Activated T-cell treated with anti-CD3 and anti-CD28 coated beads for 1 hour (primary cell): Measurements from ENCODE around the gene MRPS25.

Source experiments
- DNase-seq: peaks from one replicate; pipeline ENCODE4 v3.0.0-alpha.2; 2020; ENCODE audit warnings: low read depth

MRPS25 gene

GRCh38 chr3:15064835-15065549 lies at the start of gene MRPS25:
Gene MRPS25, minus strand, starts transcription at chr3:15065315. Its CDS starts 121 bp downstream, at chr3:15065194.
- DNase-seq, result peak; percentile 84

- no peak for DNase-seq
Measured at GRCh38 chr3:15113884-15114283, 48.8 kb upstream of the MRPS25 start.

GRCh38 chr3:15113471-15113870 lies 48.4 kb upstream of the MRPS25 start:
- no peak for DNase-seq

- no peak for DNase-seq
Measured at GRCh38 chr3:15112011-15112410, 46.9 kb upstream of the MRPS25 start.

DNA sequence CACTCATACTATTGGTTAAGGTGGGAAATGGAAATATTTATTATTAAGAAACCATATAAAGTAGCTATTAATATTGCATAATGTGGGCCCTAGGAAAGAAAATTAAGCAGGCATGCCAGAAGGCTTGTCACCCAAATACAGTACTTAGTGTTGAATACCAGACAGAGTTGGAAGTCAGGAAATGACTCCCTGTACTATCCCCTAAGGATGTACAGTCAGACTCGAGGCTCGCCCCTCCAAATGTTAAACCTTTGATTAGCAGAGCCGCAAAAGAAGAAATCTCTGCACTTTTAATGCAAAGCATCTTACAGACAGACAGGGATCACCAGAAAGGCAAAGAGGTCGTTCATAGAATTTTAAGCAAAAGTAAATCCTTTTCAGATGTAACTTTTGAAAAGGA lies 45.1 kb upstream of the MRPS25 start:
- no peak for DNase-seq

GRCh38 chr3:15108869-15109268 lies 43.8 kb upstream of the MRPS25 start:
- DNase-seq, result no peak

GRCh38 chr3:15108082-15108545 lies 43.0 kb upstream of the MRPS25 start:
- DNase-seq, result peak; percentile 62

DNA sequence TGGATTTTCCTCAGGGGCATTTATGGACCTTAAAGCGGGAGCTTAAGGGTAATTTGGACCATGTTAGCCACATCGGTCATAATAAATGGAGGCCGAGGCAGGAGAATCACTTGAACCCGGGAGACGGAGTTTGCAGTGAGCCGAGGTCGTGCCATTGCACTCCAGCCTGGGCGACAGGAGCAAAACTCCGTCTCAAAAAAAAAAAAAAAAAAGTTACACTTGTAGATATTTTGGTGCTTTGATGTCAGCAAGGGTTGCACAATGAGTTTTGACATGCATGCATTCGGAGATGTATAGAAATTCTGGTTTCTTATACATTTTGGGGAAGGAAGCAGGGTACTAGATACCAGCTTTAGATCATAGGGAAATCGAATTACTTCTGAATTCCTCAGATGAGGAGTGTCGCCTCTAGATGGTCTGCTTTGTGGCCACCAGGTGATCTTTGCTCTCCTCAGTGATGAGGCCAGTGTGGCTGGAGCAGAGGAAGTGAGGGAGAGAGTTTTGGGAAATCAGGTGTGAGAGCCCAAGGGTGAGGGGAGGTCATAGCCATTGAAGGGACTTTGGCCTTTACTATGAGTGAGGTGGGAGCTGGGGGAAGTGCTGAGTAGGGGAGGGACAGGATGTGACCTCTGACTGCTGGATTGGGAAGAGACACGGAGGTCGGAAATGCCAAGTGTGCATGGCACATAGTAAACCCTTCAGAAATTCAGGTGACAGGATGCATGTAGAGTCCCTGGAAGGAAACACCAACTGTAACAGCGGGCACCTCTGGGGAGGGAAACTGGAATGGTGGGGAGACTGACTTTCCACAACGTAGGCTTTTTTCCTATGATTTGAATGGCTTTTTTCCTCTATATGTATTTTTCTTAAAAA lies 42.2 kb upstream of the MRPS25 start:
- no peak for DNase-seq

DNA sequence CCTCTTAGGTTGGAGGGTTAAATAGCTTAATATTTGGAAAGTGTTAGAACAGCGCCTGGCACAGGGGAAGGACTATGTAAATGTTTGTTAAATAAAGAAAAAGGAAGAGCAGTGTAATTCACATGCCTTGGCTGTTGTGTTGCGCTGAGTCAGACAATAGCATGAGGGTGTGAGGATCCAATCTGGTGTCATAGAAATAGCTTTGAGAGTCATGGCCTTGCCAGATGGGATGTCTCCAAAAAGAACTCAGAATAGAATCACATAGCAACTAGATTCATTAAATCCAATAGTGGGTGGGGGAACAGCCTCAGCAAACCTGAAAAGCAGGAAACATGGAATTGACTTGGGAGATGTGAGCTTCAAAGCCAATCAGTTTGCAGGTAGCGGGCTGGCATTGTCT lies 37.7 kb upstream of the MRPS25 start:
- DNase-seq, result no peak

DNA sequence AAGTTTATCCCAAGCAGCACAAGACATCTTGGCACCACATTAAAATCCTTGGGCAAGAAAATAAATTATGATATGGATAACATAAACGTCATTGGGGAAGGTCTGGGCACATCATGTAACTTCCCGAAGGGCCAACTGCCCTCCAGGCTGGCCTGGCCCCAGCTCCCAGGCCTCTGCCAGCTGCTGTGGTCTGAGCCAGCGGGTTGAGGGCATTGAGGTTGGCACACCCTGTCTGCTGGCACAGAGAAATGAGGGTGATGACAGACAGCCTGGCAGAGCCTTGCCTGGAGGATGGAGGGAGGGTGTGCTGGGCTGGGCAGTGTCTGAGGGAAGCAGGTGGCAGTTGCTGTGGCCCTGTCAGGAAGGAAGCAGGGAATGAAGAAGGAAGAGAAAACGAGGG lies 37.1 kb upstream of the MRPS25 start:
- no peak for DNase-seq

DNA sequence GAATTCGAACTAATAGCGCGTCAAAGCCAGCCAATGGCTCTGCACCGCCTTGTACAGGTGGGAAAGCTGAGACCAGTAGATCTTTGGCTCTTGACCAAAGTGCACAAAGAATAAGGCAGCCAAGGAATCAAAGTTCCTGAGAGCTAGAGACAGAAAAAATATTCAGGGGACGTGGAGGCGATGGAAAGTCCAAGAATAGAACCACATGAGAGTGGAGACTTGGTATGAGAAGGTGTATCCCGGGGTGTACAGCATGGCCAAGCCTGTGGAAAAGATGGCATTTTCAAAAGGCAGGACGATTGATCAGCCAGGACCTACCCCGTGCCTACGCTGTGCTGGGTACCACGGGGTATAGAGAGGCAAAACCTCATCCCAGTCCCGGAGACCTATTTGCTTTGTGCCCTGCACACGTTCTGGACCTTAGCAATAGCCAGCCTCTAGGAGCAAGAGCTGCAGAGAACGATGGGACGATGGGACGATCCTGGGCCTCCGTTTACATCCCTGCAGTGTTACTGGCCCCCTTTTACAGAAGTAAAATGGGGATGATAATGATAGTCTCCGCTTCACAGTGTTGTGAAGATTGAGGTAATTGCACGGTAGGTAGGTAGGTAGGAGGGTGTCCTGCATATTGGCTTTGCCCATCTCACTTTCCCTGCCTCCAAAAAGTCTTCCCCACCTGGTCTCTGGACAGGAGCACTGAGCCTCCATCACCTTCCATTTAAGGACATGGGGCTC lies 34.4 kb upstream of the MRPS25 start:
- no peak for DNase-seq

DNA sequence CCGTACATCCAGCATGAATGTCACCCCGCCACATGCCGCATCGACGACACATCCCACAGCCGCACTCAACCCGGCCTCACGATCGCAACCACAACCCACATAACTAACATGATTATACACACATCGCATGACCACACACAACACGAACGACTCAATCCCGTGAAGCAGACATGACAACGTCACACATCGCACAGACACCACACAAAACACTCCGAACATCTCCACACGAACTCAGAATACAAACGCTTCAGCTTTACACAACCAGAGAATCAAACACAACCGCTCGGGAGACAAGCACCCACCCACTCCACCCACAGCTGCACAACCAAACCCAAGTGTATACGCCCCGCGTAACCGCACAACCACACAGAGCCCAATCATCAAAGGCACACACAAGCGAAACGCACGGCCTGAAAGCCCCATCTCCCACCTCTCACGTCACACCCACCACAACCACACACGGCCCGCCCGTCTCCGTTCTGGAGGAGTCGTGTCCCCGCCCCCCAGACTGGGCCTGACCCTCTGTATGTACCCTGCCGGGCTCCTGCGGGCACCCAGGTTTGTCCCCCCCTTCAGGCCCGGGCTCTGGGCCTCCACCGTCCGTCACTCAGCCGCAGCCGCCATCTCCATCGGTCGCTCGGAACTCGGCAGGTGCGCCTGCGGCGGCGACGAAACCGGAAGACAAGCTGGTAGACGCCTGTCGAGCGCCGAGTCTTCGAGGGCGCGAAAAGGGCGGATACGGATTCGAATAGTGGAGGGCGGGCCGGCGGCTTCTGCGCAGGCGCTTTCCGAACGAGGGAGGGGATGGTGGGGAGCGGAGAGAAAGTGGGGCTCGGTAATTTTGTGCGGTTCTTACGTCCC lies 33.6 kb upstream of the MRPS25 start, which contains the start of gene RBSN:
Gene RBSN, minus strand, starts transcription at position 646 of the 861 bp plus-strand sequence. CDS start 3,028 bp downstream, outside the sequence.
- DNase-seq, result peak; percentile 92

DNA sequence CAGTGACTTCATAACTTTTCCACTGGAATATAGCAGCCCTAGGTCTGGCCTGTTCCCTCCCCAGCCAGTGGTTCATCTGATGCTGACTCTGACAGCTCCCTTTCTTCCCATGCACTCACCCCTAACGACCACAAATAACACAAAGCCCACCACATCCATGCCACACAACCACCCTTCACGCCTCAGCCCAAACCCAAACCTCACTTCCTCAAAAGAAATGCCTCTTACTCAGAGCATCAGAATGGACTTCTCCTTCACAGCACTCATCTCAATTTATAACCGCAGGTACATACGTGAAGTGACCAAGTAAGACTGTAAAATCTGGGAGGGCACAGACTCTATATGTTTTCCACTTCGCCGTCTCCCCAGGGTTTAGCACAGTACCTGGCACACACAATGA lies 32.8 kb upstream of the MRPS25 start:
- DNase-seq, result no peak

GRCh38 chr3:15096046-15096445 lies 30.9 kb upstream of the MRPS25 start:
- DNase-seq, result no peak

- DNase-seq, result no peak
Measured at GRCh38 chr3:15094187-15094875, 29.2 kb upstream of the MRPS25 start.

- DNase-seq, result no peak
Measured at GRCh38 chr3:15092686-15093085, 27.6 kb upstream of the MRPS25 start.

DNA sequence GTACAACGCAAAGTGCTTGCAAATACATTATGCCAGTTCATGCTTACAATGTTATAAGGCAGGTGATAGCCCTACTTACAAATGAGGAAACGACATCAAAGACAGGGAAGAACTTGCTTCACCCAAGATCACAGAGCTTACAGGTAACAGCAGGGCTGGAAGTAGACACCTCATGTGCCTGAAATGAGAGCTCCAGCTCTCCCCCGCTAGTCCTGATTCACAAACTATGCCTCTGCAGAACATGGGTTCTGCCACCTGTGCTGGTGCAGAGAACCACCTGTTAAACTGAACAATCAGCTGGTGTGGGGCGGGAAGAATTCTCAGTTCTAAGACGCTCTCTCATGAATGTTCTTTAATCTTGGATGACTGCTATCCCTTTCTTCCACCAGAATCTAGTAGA lies 26.5 kb upstream of the MRPS25 start:
- no peak for DNase-seq

- no peak for DNase-seq
Measured at GRCh38 chr3:15089201-15089600, 24.1 kb upstream of the MRPS25 start.

GRCh38 chr3:15086699-15087098 lies 21.6 kb upstream of the MRPS25 start:
- DNase-seq, result no peak

GRCh38 chr3:15086263-15086662 lies 21.1 kb upstream of the MRPS25 start:
- DNase-seq, result no peak

DNA sequence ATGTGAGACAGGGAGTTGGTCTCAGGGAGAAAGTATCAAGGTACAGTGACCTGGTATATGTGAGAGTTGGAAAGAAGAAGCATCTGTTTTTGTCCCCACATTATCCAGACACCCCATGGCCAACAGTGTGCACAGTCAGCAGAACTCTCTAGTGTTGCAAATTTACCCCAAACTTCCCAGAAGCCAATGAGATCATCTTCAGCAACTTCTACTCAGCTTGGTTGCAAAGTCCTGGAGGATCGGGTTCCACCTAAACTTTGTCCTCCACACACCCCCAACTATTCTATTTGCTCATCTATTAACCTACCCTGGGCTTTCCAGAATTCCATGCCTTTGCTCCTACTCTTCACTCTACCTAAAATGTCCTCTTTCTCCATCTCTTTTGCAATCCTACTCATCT lies 18.1 kb upstream of the MRPS25 start:
- DNase-seq, result no peak
